Caki2 (cell line): ENCODE data around the gene SUFU. TPM values are rescaled to one million over a fixed set of nuclear protein-coding genes. Genes with fewer than 3 reads are reported as not detected.

Source experiments
- DNase-seq: peaks from one replicate; pipeline ENCODE4 v3.0.0-alpha.2; 2015; ENCODE audit warnings: low read depth
- in situ Hi-C: cut with HindIII; loops from 2 replicates; pipeline ENCODE4 v1.10.0; 2016; ENCODE audit warnings: low sequenced_read_pairs, low pct_unique_long_range_greater_than_20kb, mixed read lengths
- total RNA-seq: library from RNA; depleted of rRNA; stranded (reverse); fragments of >200 nt; shearing (Covaris generic); gene quantifications from 2 replicates; pipeline ENCODE4 v1.2.3, GENCODE V29; 2014; ENCODE audit warnings: low replicate concordance; rRNA removed

Gene SUFU
- total RNA-seq, 1 experiment from 2014 or later: 2.9 TPM

- DNase-seq: no peak
- in situ Hi-C loops: no loop called here
Measured at GRCh38 chr10:102682416-102682815, 178.6 kb downstream of the SUFU start.

- in situ Hi-C loops: no loop called here
- DNase-seq: no peak
Measured at GRCh38 chr10:102682981-102683380, 179.2 kb downstream of the SUFU start.

Other genes starting within 250 kb of the SUFU start
- 47.8 and 50.8 TPM in 2 replicates for gene NFKB2, start 108.3 kb upstream of the SUFU start, total RNA-seq
- 0.78 and 0.87 TPM in 2 replicates for gene PSD, start 85.2 kb upstream of the SUFU start, total RNA-seq
- gene FBXL15, start 83.1 kb upstream of the SUFU start, total RNA-seq: 18.6 and 28.2 TPM in 2 replicates
- 179 and 231 TPM in 2 replicates for gene CUEDC2, start 71.4 kb upstream of the SUFU start, total RNA-seq
- not detected in 2 replicates for gene C10orf95, start 52.4 kb upstream of the SUFU start, total RNA-seq
- 79.3 and 94.4 TPM in 2 replicates for gene ACTR1A, start 1.3 kb upstream of the SUFU start, total RNA-seq
- gene TRIM8, start 140.5 kb downstream of the SUFU start, total RNA-seq: 69.2 and 73.4 TPM in 2 replicates
- 9.1 and 14.3 TPM in 2 replicates for gene ARL3, start 210.4 kb downstream of the SUFU start, total RNA-seq
- gene SFXN2, start 210.7 kb downstream of the SUFU start, total RNA-seq: 9.5 and 22.1 TPM in 2 replicates
- 8.1 and 12.7 TPM in 2 replicates for gene WBP1L, start 240.0 kb downstream of the SUFU start, total RNA-seq